ENCODE measurements around the gene HOXA7. TPM values are rescaled to one million over a fixed set of nuclear protein-coding genes. Genes with fewer than 3 reads are reported as not detected.
A peak's percentile ranks its signal among the peaks of the same experiment; 100 is the strongest.

Gene HOXA7
- total RNA-seq, 1 donor from 2014 or later, result 7.5 TPM

DNA sequence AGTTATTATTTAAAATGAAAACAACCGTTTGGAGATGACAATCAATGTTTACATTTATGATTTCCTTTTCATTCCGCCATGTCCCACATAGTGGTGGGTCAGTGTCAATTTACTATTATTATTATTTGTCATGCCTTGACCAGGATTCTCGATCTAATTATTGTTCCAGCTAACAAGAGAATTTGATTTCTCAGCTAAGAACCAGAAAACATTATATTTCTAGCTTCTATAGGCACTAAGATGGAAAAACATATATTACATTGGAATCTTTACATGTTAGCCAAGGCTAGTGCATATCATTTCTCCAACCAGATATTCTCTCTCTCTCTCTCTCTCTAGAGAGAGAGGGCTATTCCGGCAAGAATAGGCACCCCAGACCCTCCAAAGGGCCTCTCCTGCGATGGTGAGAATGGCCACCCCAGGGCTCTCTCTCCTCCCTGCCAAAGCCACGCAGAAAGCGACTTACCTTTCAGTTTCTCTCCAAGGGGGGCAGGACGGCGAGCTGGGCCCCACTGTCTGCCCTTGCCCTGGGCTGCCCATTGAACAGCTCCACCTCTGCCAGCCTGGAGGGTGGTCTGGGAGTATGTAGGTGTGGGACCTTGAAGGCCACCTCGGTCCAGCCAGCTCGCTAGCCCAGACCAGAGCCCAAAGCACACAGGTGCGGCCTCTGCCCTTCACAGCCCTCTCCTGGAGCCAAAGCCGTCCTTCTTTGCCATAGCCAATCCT lies 6.5 kb downstream of the HOXA7 start:
- no peak for DNase-seq (ENCODE audit: low spot score)

DNA sequence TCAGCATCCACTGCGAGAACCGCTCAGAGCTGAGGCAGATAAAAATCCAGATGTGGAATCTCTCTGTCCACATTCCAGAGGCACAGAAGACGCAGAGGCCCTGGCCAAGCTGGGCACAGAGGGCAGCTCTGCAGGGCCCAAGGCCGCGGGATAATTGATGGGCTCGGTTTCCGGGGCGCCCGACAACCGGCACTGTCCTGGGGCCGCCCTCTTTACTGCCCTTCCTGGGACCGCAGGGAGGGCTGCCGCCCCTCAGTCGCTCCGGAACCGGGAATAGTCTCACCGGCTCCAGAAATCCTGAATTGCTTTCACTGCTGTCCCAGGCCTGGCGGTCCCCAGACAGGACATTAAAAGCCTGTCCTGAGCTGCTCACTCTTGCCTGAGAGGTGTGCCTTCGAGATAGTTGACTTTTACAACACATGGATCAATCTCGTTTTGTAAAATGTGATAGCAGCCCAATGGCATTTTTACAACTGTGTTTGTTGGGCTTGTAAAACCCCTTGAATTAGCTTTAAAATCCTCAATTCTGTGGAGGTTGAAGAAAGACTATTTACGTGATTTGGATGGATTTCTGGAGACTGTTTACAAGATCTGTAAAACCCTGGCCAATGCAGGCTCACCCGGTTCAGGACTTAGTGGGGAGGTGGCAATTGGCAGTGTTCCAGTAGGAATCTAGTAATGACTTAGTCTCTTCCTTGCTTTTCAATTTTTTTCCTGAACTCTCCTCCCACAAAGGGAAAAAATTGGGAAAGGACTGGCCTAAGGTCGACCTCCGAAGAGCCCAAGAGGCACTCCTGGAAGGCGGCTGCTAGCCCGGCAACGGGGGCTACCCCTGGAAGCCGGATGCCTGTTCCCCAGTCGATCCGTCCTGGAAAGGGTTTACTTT lies 7.5 kb downstream of the HOXA7 start:
- no peak for DNase-seq (ENCODE audit: low spot score)

DNA sequence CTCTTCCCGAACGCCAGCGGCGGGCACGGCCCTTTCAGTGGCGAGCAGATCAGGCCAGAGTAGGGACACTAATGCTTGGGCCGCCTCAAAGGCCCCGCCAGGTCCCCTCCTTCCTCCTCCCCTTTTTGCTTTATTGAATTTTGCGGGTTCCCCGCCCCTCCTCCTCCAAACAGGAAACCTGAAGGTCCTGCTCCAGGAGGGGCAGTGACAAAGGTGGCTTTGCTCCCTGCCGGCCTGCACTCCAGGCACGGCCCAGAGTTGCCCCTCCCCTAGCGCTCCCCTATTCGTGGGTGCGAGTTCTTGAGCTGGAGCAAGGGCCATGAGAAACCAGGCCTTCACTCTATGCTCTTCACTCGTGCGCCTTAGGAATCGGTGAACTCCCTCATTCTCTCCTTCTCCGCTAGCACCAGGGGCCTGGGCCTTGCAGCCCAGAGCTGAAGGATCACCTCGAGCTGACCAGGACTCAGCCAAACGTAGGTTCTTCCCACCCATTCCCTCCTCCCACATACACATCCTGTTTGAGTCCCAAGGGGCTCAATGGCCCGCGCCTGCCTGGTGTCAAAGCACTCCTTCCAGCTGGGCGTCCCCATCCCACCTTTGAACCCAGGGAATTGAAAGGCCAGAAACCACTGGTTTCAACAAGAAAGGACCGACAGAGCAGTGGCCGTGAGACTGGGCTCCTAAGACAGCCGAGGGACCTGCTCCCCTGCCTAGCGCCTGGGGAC lies 8.3 kb downstream of the HOXA7 start:
- DNase-seq (ENCODE audit: low spot score), result no peak

DNA sequence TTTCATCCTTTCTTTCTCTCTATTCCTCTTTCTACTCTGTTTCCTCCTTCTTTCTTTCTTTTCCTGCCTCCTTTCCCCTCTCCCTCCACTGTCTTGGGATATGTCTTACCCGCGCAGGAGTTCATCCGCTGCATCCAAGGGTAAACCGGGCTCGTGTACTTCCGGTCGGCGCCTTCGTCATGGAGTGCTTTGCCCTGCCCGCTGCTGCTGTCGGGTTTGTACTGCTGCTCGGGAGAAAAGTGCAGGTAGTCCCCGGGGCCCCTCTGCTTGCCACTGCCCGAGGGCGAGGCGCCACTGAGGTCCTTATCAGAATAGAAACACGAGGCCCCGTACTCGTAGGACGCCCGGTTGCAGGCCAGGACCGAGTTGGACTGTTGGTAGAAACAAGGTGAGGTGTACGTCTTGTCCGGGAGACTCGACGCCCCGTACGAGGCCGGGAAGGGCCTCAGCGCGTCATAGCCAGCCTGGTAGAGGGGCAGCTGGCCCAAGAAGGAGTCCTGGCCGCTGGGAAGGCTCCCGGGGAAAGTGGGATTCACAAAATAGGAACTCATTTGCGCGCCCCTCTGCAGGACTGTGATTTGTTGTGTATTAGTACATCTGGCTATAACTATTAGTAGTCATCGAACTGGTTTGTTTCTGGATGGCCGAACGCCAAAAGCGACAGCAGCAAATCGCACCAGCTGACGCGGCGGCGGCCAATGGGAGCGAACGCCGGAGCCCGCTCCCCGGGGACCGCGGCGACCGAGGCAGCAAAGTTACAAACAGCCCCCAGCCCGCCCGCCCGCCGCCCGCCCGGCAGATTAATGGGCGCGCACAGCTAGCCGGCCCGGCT lies 9.1 kb downstream of the HOXA7 start, which contains the start of gene HOXA6:
TSS of gene HOXA6 (minus strand) at position 576 of the 832 bp plus-strand sequence. CDS start at position 551, 25 bp downstream.
- peak; percentile 92 for DNase-seq (ENCODE audit: low spot score)

DNA sequence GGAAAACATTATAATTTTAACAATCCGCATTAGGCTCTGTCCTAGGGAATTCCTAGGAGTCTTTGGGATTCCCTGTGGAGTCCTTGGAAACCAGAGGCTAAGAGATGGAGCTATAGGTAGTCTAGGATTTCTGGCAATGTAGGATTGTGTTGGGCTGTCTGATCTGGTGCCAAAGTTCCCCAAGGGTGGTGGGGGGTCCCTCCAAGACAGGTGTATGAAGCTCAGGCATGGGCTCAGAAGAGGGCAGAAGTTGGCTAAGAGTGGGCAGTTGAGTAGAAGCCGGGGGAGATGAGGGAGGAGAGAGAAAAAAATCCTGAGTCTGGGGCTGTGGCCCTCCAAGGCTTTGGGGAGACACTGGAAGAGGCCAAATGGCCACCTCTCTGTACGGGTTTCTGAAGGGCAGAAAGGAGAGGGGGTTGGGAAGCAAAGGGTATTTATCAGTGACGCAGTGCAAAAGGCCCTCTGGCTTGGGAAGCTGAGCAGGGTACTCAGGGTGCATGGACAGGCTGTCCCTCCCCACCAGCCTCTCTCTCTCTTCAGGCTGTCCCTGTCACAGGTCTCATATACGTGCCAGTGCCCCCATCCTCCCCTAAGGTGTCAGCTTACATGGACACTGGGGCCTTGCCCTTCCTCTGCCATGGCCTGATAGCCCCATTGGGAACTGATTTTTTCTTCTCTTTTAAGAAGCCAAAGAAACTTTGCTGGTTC lies 9.8 kb downstream of the HOXA7 start:
- no peak for DNase-seq (ENCODE audit: low spot score)

DNA sequence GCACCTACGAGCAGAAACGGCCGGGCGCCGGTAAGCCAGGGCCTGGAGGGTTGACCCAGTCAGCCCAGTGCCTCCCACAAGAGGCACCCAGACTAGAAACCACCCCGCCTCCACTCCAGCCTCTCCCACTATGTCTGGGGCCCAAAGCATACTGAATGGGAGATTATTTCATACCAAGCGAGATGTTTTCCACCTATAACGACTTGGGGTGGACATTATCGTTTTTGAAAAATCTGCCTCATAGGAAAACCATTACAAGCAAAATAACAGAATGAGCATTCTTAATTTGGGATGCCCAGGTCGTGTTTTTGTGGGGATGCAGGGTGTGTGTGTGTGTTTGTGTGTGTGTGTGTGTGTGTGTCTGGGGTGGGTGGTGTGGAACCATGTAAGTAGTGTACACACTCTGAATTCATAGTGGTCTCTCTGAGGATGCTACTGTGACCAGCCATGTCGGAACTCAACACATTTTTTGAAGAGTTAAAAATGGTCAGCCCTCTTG lies 10.5 kb downstream of the HOXA7 start:
- no peak for DNase-seq (ENCODE audit: low spot score)

DNA sequence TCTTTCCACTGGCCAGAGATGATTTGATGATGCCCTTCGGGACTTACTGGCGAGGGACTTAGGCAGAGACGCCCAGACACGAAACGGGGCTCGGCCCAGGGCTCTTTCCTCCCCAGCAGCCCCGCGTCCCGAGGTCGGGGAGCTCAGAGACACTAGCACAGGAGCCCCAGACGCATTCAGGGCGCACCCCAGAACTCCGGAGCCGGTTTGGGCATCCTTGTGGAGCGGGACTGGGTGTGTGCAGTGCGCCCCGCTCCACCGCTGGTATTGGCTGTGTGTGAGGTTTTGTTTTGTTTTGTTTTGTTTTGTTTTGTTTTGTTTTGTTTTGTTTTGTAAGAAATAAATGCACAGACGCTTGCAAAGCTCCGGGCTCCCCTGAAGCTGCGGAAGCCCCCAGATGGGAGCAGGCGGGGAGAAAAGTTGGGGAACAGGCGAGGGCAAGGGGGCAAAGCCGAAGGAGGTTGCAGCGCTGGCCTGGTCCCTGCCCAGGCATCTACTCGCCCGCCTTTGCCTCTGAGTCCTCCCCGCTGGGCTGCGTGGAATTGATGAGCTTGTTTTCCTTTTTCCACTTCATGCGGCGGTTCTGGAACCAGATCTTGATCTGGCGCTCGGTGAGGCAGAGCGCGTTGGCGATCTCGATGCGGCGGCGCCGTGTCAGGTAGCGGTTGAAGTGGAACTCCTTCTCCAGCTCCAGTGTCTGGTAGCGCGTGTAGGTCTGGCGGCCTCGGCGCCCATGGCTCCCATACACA lies 11.1 kb downstream of the HOXA7 start:
- DNase-seq (ENCODE audit: low spot score), result no peak

DNA sequence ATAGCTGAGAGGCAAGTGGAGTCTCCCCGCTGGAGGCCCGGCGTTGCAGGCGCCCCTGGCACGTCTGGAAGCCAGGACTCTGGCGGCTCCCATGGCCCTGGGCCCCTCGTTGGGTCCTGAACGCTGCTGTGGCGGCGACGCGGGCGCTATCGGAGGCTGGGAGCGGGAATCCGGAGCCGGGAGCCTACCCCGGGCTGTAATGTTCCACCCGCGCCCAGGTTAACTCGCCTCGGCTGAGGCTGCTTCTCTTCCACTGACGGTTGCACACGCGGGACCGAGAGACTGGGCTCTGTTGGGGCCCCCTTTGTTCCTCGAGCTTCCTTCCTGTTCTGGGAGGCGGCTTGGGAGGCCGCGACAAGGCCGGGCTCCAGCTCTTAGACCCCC lies 11.7 kb downstream of the HOXA7 start:
- no peak for DNase-seq (ENCODE audit: low spot score)

DNA sequence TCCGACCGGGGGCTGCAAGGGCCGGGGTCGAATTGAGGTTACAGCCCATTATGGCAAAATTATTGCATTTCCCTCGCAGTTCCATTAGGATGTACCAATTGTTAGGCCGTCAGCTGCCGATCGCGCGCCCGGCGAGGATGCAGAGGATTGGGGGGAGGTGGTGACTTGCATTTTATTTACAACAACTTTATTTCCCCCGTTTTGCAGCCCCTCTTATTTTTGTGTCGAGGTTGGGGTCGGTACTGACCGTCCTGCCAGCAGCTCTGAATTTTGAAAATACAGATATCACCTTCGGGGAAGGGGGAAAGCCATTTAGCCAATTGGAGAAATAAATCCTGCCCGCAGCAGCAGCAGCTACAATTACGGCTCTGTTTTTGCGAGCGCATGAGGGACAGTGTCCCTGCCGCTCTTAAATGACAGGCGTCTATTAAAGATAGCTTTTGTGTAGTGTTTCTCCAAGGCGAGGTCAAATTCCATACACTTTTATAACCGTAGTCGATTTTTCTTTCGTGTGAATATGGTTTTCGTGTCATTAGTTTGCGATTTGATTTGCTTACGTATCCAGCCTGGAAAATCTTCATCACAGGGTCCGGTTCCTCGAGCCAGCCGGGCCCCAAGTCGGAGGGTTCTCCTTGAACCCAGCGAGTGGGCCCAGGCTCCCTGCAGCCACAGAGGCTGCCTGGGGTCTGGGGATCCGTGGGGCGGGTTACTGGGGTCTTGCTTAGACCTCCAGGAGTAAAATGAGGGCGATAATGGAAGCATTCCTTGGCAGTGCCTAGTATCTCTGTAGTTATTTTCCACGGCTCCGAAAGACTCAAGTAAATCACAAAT lies 12.3 kb downstream of the HOXA7 start:
- DNase-seq (ENCODE audit: low spot score), result no peak

DNA sequence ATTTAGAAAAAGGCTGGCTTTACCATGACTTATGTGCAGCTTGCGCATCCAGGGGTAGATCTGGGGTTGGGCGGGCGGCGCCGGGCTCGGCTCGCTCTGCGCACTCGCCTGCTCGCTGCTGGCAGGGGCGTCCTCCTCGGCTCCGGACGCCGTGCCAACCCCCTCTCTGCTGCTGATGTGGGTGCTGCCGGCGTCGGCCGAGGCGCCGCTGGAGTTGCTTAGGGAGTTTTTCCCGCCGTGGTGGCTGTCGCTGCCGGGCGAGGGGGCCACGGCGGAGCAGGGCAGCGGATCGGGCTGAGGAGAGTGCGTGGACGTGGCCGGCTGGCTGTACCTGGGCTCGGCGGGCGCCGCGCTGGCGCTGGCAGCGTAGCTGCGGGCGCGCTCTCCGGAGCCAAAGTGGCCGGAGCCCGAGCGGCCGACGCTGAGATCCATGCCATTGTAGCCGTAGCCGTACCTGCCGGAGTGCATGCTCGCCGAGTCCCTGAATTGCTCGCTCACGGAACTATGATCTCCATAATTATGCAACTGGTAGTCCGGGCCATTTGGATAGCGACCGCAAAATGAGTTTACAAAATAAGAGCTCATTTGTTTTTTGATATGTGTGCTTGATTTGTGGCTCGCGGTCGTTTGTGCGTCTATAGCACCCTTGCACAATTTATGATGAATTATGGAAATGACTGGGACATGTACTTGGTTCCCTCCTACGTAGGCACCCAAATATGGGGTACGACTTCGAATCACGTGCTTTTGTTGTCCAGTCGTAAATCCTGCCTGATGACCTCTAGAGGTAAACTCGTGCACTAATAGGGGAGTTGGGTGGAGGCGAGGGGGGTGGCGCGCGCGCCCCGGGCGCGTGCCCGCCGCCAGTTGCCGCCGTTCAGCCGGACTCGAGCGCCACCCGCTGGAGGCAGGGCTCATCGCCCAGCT lies 13.2 kb downstream of the HOXA7 start, which contains the start of gene HOXA5:
TSS of gene HOXA5 (minus strand) at position 659 of the 927 bp plus-strand sequence. CDS start at position 585, 74 bp downstream.
- no peak for DNase-seq (ENCODE audit: low spot score)

DNA sequence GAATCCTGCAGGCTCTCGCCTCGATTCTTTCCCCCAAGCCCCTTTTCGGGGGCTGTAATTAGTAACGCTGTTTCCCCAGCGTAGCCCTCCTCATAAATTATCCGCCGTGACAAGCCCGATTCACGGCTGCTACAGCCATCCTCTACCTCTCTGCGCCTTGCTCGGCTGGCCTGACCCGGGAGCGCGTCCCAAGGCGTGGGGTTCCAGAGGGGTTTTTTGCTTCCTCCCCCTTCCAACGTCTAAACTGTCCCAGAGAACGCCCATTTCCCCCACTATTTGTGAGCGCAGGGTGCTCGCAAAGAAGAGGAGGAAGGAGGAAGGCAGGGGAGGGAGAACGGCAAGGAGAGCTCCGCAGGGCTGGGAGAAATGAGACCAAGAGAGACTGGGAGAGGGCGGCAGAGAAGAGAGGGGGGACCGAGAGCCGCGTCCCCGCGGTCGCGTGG lies 13.9 kb downstream of the HOXA7 start:
- no peak for DNase-seq (ENCODE audit: low spot score)

DNA sequence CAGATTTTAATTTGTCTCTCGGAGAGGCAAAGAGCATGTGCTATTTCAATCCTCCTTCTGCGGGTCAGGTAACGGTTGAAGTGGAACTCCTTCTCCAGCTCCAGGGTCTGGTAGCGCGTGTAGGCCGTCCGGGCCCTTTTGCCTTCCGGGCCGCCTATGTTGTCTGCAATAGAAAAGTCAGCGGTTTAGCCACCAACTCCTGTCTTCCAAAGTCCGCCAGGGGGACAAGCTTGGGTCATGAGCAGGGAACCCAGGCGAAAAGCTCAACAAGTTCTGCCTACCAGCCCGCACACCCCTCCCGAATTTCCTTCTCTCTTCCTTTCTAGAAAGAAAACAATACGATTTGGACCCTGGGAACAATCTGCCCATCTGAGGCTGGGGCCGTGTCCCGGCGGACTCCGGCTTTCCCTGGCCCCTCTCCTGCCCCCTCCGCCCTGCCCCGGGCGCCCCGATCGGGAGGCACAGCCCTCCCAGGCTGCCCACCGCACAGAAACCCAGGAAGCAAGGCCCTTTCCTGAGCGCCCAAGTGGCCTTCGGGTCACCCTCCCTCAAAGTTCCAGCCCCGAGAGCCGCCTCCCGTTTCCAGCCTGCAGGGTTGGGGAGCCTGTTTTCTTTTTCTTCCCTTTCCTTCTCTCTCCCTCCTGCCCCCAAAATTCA lies 14.4 kb downstream of the HOXA7 start:
- no peak for DNase-seq (ENCODE audit: low spot score)

DNA sequence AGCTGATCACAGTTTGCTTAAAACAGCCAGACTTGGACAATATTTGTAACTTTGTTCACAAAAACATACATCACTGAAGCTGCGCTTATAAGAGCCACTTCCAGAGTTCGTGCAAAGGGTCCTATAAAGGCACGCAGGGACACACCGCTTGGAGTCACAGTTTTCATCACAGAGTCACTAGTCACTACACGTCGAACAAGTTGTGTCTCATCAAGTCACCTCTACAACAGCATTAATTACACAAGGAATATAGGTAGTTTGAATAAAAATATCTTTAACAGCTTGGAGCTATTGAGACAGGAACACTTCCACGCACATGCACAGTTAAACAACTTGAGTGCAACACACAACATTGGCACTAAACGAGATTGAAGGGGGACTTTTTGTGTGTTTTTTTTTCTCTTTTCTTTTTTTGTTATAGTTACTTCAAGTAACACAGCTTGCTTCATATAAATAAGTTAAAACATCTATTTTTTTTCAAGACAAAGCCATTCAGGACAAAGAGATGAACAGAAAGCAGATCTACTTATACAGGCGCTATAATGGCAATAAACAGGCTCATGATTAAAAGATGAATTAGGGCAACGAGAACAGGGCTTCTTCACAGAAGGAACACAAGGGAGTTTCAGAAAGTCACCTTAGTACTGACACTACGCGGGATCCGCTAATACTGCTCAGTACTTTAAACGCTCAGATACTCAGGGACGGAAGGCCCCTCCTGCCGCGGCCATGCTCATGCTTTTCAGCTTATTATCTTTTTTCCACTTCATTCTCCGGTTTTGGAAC lies 15.1 kb downstream of the HOXA7 start:
- no peak for DNase-seq (ENCODE audit: low spot score)

DNA sequence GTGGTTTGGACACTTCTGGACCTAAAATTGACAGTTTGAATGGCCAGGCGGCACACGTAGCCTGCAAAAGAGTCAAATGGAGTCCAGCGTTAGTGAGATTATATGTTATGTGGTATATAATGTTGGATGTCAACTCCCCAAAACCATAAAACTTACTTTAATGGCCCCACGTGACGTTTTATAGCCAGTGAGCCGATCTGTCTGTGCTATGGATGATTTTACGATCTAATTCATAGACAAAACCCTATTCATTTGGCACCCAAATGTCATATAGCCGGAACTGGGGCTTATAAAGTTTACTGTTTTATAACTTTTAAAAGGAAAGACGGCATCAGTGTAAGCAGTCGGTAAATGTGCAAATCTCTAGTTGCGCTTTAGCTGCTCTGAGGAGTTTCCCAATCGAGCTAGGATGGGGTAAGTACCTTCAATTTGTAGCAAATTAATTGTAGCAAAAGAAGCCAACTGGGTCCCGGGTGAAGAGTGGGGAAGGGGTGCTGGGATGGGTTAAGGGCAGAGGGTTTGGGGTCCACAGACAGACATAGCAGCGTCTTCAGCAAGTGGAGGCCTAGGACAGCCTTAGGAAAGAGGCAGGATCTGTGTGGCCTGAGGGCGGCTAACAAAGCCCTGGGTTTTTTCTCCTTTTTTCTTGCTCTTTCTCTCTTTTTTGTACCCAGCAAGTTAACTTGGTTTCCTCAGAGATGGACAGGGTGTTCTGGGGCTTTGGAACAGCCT lies 16.2 kb downstream of the HOXA7 start:
- DNase-seq (ENCODE audit: low spot score), result no peak
